ENCODE measurements around the gene NFKB1.

DNA sequence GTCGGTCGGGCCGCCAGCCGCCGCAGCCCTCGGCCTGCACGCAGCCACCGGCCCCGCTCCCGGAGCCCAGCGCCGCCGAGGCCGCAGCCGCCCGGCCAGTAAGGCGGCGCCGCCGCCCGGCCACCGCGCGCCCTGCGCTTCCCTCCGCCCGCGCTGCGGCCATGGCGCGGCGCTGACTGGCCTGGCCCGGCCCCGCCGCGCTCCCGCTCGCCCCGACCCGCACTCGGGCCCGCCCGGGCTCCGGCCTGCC lies 213 bp downstream of the NFKB1 start:
- no peak for TF ChIP-seq EP300 (IDR thresholded peaks at IDR 0.05)
- TF ChIP-seq, protein P1, sequence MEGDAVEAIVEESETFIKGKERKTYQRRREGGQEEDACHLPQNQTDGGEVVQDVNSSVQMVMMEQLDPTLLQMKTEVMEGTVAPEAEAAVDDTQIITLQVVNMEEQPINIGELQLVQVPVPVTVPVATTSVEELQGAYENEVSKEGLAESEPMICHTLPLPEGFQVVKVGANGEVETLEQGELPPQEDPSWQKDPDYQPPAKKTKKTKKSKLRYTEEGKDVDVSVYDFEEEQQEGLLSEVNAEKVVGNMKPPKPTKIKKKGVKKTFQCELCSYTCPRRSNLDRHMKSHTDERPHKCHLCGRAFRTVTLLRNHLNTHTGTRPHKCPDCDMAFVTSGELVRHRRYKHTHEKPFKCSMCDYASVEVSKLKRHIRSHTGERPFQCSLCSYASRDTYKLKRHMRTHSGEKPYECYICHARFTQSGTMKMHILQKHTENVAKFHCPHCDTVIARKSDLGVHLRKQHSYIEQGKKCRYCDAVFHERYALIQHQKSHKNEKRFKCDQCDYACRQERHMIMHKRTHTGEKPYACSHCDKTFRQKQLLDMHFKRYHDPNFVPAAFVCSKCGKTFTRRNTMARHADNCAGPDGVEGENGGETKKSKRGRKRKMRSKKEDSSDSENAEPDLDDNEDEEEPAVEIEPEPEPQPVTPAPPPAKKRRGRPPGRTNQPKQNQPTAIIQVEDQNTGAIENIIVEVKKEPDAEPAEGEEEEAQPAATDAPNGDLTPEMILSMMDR (IDR thresholded peaks at IDR 0.05): no peak; the same call in 2 of the 3 replicates
- TF ChIP-seq, protein P2, sequence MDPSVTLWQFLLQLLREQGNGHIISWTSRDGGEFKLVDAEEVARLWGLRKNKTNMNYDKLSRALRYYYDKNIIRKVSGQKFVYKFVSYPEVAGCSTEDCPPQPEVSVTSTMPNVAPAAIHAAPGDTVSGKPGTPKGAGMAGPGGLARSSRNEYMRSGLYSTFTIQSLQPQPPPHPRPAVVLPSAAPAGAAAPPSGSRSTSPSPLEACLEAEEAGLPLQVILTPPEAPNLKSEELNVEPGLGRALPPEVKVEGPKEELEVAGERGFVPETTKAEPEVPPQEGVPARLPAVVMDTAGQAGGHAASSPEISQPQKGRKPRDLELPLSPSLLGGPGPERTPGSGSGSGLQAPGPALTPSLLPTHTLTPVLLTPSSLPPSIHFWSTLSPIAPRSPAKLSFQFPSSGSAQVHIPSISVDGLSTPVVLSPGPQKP (IDR thresholded peaks at IDR 0.05; ENCODE audit: low read depth, low read length): no peak

Data from A549 (cell line).